Measurements from ENCODE around the gene EPC2.
A peak's percentile ranks its signal among the peaks of the same experiment; 100 is the strongest.

The EPC2 gene

GRCh38 chr2:148607566-148607965, 37.0 kb upstream of the EPC2 start:
- no peaks in the 10 kb centered on the region for H3K36me3 ChIP-seq (ENCODE audit: insufficient read depth, insufficient read length, low read length)
- no peaks in the 10 kb centered on the region for H3K27me3 ChIP-seq (ENCODE audit: insufficient read depth, insufficient read length)
- H3K4me3 ChIP-seq (ENCODE audit: insufficient read length, low read depth), result no peak overlapping the region
- 0 out of 2 replicates have a peak, but pooled peaks cover 8% of the 10 kb centered on the region for H3K9me3 ChIP-seq (ENCODE audit: insufficient read depth, low read length)
- no peak for TF ChIP-seq SUZ12 (IDR thresholded peaks at IDR 0.05; ENCODE audit: extremely low read depth, insufficient read depth, insufficient read length)
- TF ChIP-seq YY1 (IDR thresholded peaks at IDR 0.05; ENCODE audit: insufficient read depth, insufficient read length), result no peak
- TF ChIP-seq ZNF274 (IDR thresholded peaks at IDR 0.05; ENCODE audit: low read depth, low read length), result no peak
- no peak for DNase-seq (ENCODE audit: low read depth, low spot score)
- H3K4me1 ChIP-seq (ENCODE audit: insufficient read depth, insufficient read length), result no peaks in the 10 kb centered on the region
- H3K9ac ChIP-seq (ENCODE audit: insufficient read length, low read depth), result no peak overlapping the region

- Histone ChIP-seq H3K4me3 (ENCODE audit: insufficient read length, low read depth) (no peak overlapping the region), H3K9me3 (ENCODE audit: insufficient read depth, low read length) (no peaks in the 10 kb centered on the region), H3K9ac (ENCODE audit: insufficient read length, low read depth) (no peak overlapping the region), H3K27me3 (ENCODE audit: insufficient read depth, insufficient read length) (no peaks in the 10 kb centered on the region), H3K4me1 (ENCODE audit: insufficient read depth, insufficient read length) (peaks cover 9% of the 10 kb centered on the region), H3K36me3 (ENCODE audit: insufficient read depth, insufficient read length, low read length) (no peaks in the 10 kb centered on the region)
- DNase-seq (ENCODE audit: low read depth, low spot score), result no peak
- TF ChIP-seq YY1 (IDR thresholded peaks at IDR 0.05; ENCODE audit: insufficient read depth, insufficient read length) (no peak), ZNF274 (IDR thresholded peaks at IDR 0.05; ENCODE audit: low read depth, low read length) (no peak), SUZ12 (IDR thresholded peaks at IDR 0.05; ENCODE audit: extremely low read depth, insufficient read depth, insufficient read length) (no peak)
These were observed 31.1 kb upstream of the EPC2 start for GRCh38 chr2:148613231-148614013.

- TF ChIP-seq ZNF274 (IDR thresholded peaks at IDR 0.05; ENCODE audit: low read depth, low read length) (no peak), YY1 (IDR thresholded peaks at IDR 0.05; ENCODE audit: insufficient read depth, insufficient read length) (no peak), SUZ12 (IDR thresholded peaks at IDR 0.05; ENCODE audit: extremely low read depth, insufficient read depth, insufficient read length) (no peak)
- no peaks in the 10 kb centered on the region for H3K9me3 ChIP-seq (ENCODE audit: insufficient read depth, low read length)
- DNase-seq (ENCODE audit: low read depth, low spot score), result peak; percentile 71
- peaks cover 9% of the 10 kb centered on the region for H3K4me1 ChIP-seq (ENCODE audit: insufficient read depth, insufficient read length)
- H3K27me3 ChIP-seq (ENCODE audit: insufficient read depth, insufficient read length), result no peaks in the 10 kb centered on the region
- no peak overlapping the region for H3K9ac ChIP-seq (ENCODE audit: insufficient read length, low read depth)
- H3K4me3 ChIP-seq (ENCODE audit: insufficient read length, low read depth), result no peak overlapping the region
- H3K36me3 ChIP-seq (ENCODE audit: insufficient read depth, insufficient read length, low read length), result no peaks in the 10 kb centered on the region
These were observed 30.6 kb upstream of the EPC2 start for GRCh38 chr2:148614014-148614321.

- Histone ChIP-seq H3K9ac (ENCODE audit: insufficient read length, low read depth) (no peak overlapping the region), H3K36me3 (ENCODE audit: insufficient read depth, insufficient read length, low read length) (no peaks in the 10 kb centered on the region)
- peak; percentile 42 for DNase-seq (ENCODE audit: low read depth, low spot score)
These were observed 30.1 kb upstream of the EPC2 start for GRCh38 chr2:148614322-148615049.

GRCh38 chr2:148615381-148615841, 29.1 kb upstream of the EPC2 start:
- H3K4me3 ChIP-seq (ENCODE audit: insufficient read length, low read depth), result no peak overlapping the region
- TF ChIP-seq ZNF274 (IDR thresholded peaks at IDR 0.05; ENCODE audit: low read depth, low read length) (no peak), SUZ12 (IDR thresholded peaks at IDR 0.05; ENCODE audit: extremely low read depth, insufficient read depth, insufficient read length) (no peak), YY1 (IDR thresholded peaks at IDR 0.05; ENCODE audit: insufficient read depth, insufficient read length) (no peak)
- no peaks in the 10 kb centered on the region for H3K36me3 ChIP-seq (ENCODE audit: insufficient read depth, insufficient read length, low read length)
- H3K4me1 ChIP-seq (ENCODE audit: insufficient read depth, insufficient read length), result peaks cover 9% of the 10 kb centered on the region
- H3K27me3 ChIP-seq (ENCODE audit: insufficient read depth, insufficient read length), result no peaks in the 10 kb centered on the region
- no peak overlapping the region for H3K9ac ChIP-seq (ENCODE audit: insufficient read length, low read depth)
- 0 out of 2 replicates have a peak, but pooled peaks cover 5% of the 10 kb centered on the region for H3K9me3 ChIP-seq (ENCODE audit: insufficient read depth, low read length)
- peak; percentile 32 for DNase-seq (ENCODE audit: low read depth, low spot score)

More at GRCh38 chr2:148614322-148615049, 30.1 kb upstream of the EPC2 start:
- Histone ChIP-seq H3K9me3 (ENCODE audit: insufficient read depth, low read length) (no peaks in the 10 kb centered on the region), H3K4me3 (ENCODE audit: insufficient read length, low read depth) (no peak overlapping the region), H3K27me3 (ENCODE audit: insufficient read depth, insufficient read length) (no peaks in the 10 kb centered on the region), H3K4me1 (ENCODE audit: insufficient read depth, insufficient read length) (peaks cover 9% of the 10 kb centered on the region)
- TF ChIP-seq ZNF274 (IDR thresholded peaks at IDR 0.05; ENCODE audit: low read depth, low read length) (no peak), SUZ12 (IDR thresholded peaks at IDR 0.05; ENCODE audit: extremely low read depth, insufficient read depth, insufficient read length) (no peak), YY1 (IDR thresholded peaks at IDR 0.05; ENCODE audit: insufficient read depth, insufficient read length) (no peak)

GRCh38 chr2:148616662-148617061, 27.9 kb upstream of the EPC2 start:
- TF ChIP-seq YY1 (IDR thresholded peaks at IDR 0.05; ENCODE audit: insufficient read depth, insufficient read length) (no peak), ZNF274 (IDR thresholded peaks at IDR 0.05; ENCODE audit: low read depth, low read length) (no peak), SUZ12 (IDR thresholded peaks at IDR 0.05; ENCODE audit: extremely low read depth, insufficient read depth, insufficient read length) (no peak)
- 0 out of 2 replicates have a peak, but pooled peaks cover 5% of the 10 kb centered on the region for H3K9me3 ChIP-seq (ENCODE audit: insufficient read depth, low read length)
- H3K4me3 ChIP-seq (ENCODE audit: insufficient read length, low read depth), result no peak overlapping the region
- no peak for DNase-seq (ENCODE audit: low read depth, low spot score)
- H3K36me3 ChIP-seq (ENCODE audit: insufficient read depth, insufficient read length, low read length), result no peaks in the 10 kb centered on the region
- H3K27me3 ChIP-seq (ENCODE audit: insufficient read depth, insufficient read length), result no peaks in the 10 kb centered on the region
- no peak overlapping the region for H3K9ac ChIP-seq (ENCODE audit: insufficient read length, low read depth)
- peaks cover 9% of the 10 kb centered on the region for H3K4me1 ChIP-seq (ENCODE audit: insufficient read depth, insufficient read length)

- no peak for DNase-seq (ENCODE audit: low read depth, low spot score)
- Histone ChIP-seq H3K27me3 (ENCODE audit: insufficient read depth, insufficient read length) (no peaks in the 10 kb centered on the region), H3K4me1 (ENCODE audit: insufficient read depth, insufficient read length) (peaks cover 9% of the 10 kb centered on the region)
These were observed 27.3 kb upstream of the EPC2 start for GRCh38 chr2:148617219-148617618.

More at GRCh38 chr2:148617219-148617618, 27.3 kb upstream of the EPC2 start:
- H3K4me3 ChIP-seq (ENCODE audit: insufficient read length, low read depth), result no peak overlapping the region
- no peaks in the 10 kb centered on the region for H3K36me3 ChIP-seq (ENCODE audit: insufficient read depth, insufficient read length, low read length)
- TF ChIP-seq ZNF274 (IDR thresholded peaks at IDR 0.05; ENCODE audit: low read depth, low read length) (no peak), YY1 (IDR thresholded peaks at IDR 0.05; ENCODE audit: insufficient read depth, insufficient read length) (no peak), SUZ12 (IDR thresholded peaks at IDR 0.05; ENCODE audit: extremely low read depth, insufficient read depth, insufficient read length) (no peak)
- H3K9me3 ChIP-seq (ENCODE audit: insufficient read depth, low read length), result 0 out of 2 replicates have a peak, but pooled peaks cover 5% of the 10 kb centered on the region
- no peak overlapping the region for H3K9ac ChIP-seq (ENCODE audit: insufficient read length, low read depth)
